HCT116 (cell line): ENCODE data around the gene NRTN. TPM values are rescaled to one million over a fixed set of nuclear protein-coding genes. Genes with fewer than 3 reads are reported as not detected.

Experiments
- ATAC-seq: fragments of 200-7000 bp; cut with Tn5 transposase; 2 replicates; pipeline ENCODE4 v1.9.1; 2020; ENCODE audit warnings: mild to moderate bottlenecking, moderate library complexity
- BruUV-seq: library from RNA; stranded (reverse); fragments of 400-500 nt; replicated peaks from 2 replicates; lab custom pipeline; 2021; lab: Mats Ljungman, UMichigan
- CTCF ChIA-PET: fragments of 300-600 bp; sonication (Branson Sonifier 250); formaldehyde crosslinking; loops from one replicate; lab custom pipeline; 2021; ENCODE audit warnings: antibody characterized with exemption; lab: Charles Lee
- POLR2A ChIA-PET: fragments of 300-600, 350-600 bp; sonication (Branson Sonifier 250); formaldehyde crosslinking; loops from one replicate; lab custom pipeline; 2021; ENCODE audit warnings: antibody characterized with exemption; lab: Charles Lee
- RAD21 ChIA-PET, 2 experiments: fragments of 300-600 bp; sonication (Branson Sonifier 250); formaldehyde crosslinking; loops; one replicate each; lab custom pipeline; 2023; ENCODE audit warnings: low total read pairs in 2 of 2; ENCODE audit not compliant: uncharacterized antibody in 2 of 2, unreplicated experiment in 2 of 2, low non-redundant PET in 1 of 2; lab: Charles Lee
- DNase-seq: peaks from one replicate; pipeline ENCODE4 v3.0.0-alpha.2; 2010; ENCODE audit warnings: low read depth, low spot score
- H2AFZ ChIP-seq: fragments of 200-600 bp; shearing (Covaris generic), sonication (generic); 2 replicates; pipeline ENCODE4 v1.6.1; 2017; ENCODE audit warnings: low read depth, mixed run types, mixed read lengths, antibody characterized with exemption, low read length; ENCODE audit not compliant: poor library complexity, severe bottlenecking
- H3K27ac ChIP-seq: 2 replicates; pipeline ENCODE4 v1.5.1; 2012; ENCODE audit warnings: low read depth, low read length
- H3K27me3 ChIP-seq: fragments of 200-600 bp; sonication (generic); 2 replicates; pipeline ENCODE4 v1.6.1; 2016; ENCODE audit warnings: mixed run types, low read length, mixed read lengths; ENCODE audit not compliant: insufficient read depth
- H3K36me3 ChIP-seq, 2 experiments: fragments of 200-500 bp in 1 of 2; fragments of 200-600 bp in 1 of 2; sonication (Bioruptor generic) in 1 of 2; sonication (generic) in 1 of 2; 2 replicates each; pipeline versions ENCODE4 v1.5.1 to v1.6.1; 2014 to 2016; ENCODE audit warnings: low read length in 2 of 2, inconsistent platforms in 1 of 2, mixed read lengths in 1 of 2, mixed run types in 1 of 2; ENCODE audit not compliant: insufficient read depth in 2 of 2, control insufficient read depth in 1 of 2
- H3K4me1 ChIP-seq, 2 experiments: fragments of 200-600 bp in 1 of 2; sonication (generic) in 1 of 2; 2 replicates each; pipeline versions ENCODE4 v1.5.1 to v1.6.1; 2012 to 2017; ENCODE audit warnings: low read length in 2 of 2, inconsistent platforms in 1 of 2, mild to moderate bottlenecking in 1 of 2, mixed read lengths in 1 of 2, mixed run types in 1 of 2, moderate library complexity in 1 of 2; ENCODE audit not compliant: insufficient read depth in 2 of 2, control insufficient read depth in 1 of 2
- H3K4me2 ChIP-seq: fragments of 200-600 bp; sonication (generic); 2 replicates; pipeline ENCODE4 v1.6.1; 2017; ENCODE audit warnings: mixed run types, low read length, mixed read lengths
- H3K4me3 ChIP-seq, 2 experiments: fragments of 200-600 bp in 1 of 2; sonication (generic) in 1 of 2; replicated peaks in 1 of 2; 2 replicates each; pipeline ENCODE4 v1.5.1; 2011 to 2016; ENCODE audit warnings: low read length in 2 of 2, control low read depth in 1 of 2, low read depth in 1 of 2, mild to moderate bottlenecking in 1 of 2, mixed read lengths in 1 of 2, mixed run types in 1 of 2
- H3K79me2 ChIP-seq: fragments of 200-600 bp; sonication (generic); 2 replicates; pipeline ENCODE4 v1.6.1; 2017; ENCODE audit warnings: mild to moderate bottlenecking, mixed run types, low read length, moderate library complexity, mixed read lengths; ENCODE audit not compliant: insufficient read depth
- H3K9ac ChIP-seq: fragments of 200-600 bp; sonication (generic); 2 replicates; pipeline ENCODE4 v1.6.1; 2016; ENCODE audit warnings: low read length, mixed read lengths
- H3K9me2 ChIP-seq: fragments of 200-600 bp; sonication (generic), shearing (Covaris generic); 2 replicates; pipeline ENCODE4 v1.6.1; 2017; ENCODE audit warnings: mixed run types, mild to moderate bottlenecking, moderate library complexity; ENCODE audit not compliant: insufficient read depth
- H3K9me3 ChIP-seq, 2 experiments: fragments of 200-500 bp in 1 of 2; fragments of 200-600 bp in 1 of 2; sonication (Bioruptor generic) in 1 of 2; sonication (generic) in 1 of 2; 2 replicates each; pipeline ENCODE4 v1.6.1; 2014 to 2017; ENCODE audit warnings: low read length in 2 of 2, mixed read lengths in 2 of 2, inconsistent platforms in 1 of 2, low read depth in 1 of 2, mild to moderate bottlenecking in 1 of 2, mixed run types in 1 of 2, moderate library complexity in 1 of 2; ENCODE audit not compliant: control insufficient read depth in 1 of 2, insufficient read depth in 1 of 2
- H4K20me1 ChIP-seq: fragments of 200-600 bp; sonication (generic), shearing (Covaris generic); 2 replicates; pipeline ENCODE4 v1.6.1; 2017; ENCODE audit warnings: mixed run types, mild to moderate bottlenecking, moderate library complexity; ENCODE audit not compliant: insufficient read depth
- CBX3 ChIP-seq: IDR thresholded peaks from 2 replicates; pipeline ENCODE4 v1.6.1; 2012; ENCODE audit warnings: low read depth
- CEBPB ChIP-seq: IDR thresholded peaks from 2 replicates; pipeline ENCODE4 v1.6.1; 2012; ENCODE audit warnings: low read depth
- EGR1 ChIP-seq: IDR thresholded peaks from 2 replicates; pipeline ENCODE4 v1.6.1; 2012; ENCODE audit warnings: low read depth
- ELF1 ChIP-seq: IDR thresholded peaks from 2 replicates; pipeline ENCODE4 v1.6.1; 2012; ENCODE audit warnings: low read depth, borderline replicate concordance
- EZH2 ChIP-seq: fragments of 200-600 bp; sonication (generic); IDR thresholded peaks from 2 replicates; pipeline ENCODE4 v1.6.1; 2017; ENCODE audit warnings: antibody characterized with exemption, mixed run types
- EZH2phosphoT487 ChIP-seq: fragments of 200-600 bp; IDR thresholded peaks from 2 replicates; pipeline ENCODE4 v1.6.1; 2018; ENCODE audit warnings: antibody characterized with exemption, borderline replicate concordance
- FOSL1 ChIP-seq: IDR thresholded peaks from 2 replicates; pipeline ENCODE4 v1.6.1; 2012; ENCODE audit warnings: low read depth
- JUND ChIP-seq: IDR thresholded peaks from 2 replicates; pipeline ENCODE4 v1.6.1; 2012
- POLR2A ChIP-seq: IDR thresholded peaks from 2 replicates; pipeline ENCODE4 v1.7.0; 2011; ENCODE audit warnings: borderline replicate concordance; ENCODE audit not compliant: insufficient read depth, insufficient read length; ENCODE audit errors: extremely low read depth
- POLR2AphosphoS5 ChIP-seq: IDR thresholded peaks from 2 replicates; pipeline ENCODE4 v1.6.1; 2011; ENCODE audit warnings: mild to moderate bottlenecking, low read depth, low read length, moderate library complexity
- RAD21 ChIP-seq: IDR thresholded peaks from 2 replicates; pipeline ENCODE4 v1.6.1; 2012; ENCODE audit warnings: low read depth, mild to moderate bottlenecking
- SP1 ChIP-seq: IDR thresholded peaks from 2 replicates; pipeline ENCODE4 v1.6.1; 2012; ENCODE audit warnings: low read depth
- SRF ChIP-seq: IDR thresholded peaks from 2 replicates; pipeline ENCODE4 v1.6.1; 2012; ENCODE audit warnings: low read depth
- TCF7L2 ChIP-seq: IDR thresholded peaks from 2 replicates; pipeline ENCODE4 v1.7.0; 2011; ENCODE audit warnings: borderline replicate concordance, inconsistent platforms; ENCODE audit not compliant: insufficient read depth, insufficient read length; ENCODE audit errors: extremely low read depth
- ZFX ChIP-seq: fragments of 450-650 bp; IDR thresholded peaks from 2 replicates; pipeline ENCODE4 v1.6.1; 2017
- ZNF274 ChIP-seq: fragments of 200-500 bp; sonication (Bioruptor generic); IDR thresholded peaks from 2 replicates; pipeline ENCODE4 v1.6.1; 2014; ENCODE audit warnings: mild to moderate bottlenecking, low read depth, low read length, inconsistent platforms
- intact Hi-C: fragments of 100-400 bp; cut with micrococcal nuclease; formaldehyde crosslinking; loops from 2 replicates; pipeline ENCODE4 v1.10.0; 2022
- total RNA-seq: library from RNA; stranded (reverse); gene quantifications from one replicate; pipeline ENCODE4 v1.2.1, GENCODE V29; 2021; ENCODE audit not compliant: unreplicated experiment
- TF ChIP-seq, protein P1 (sequence below): IDR thresholded peaks from 2 replicates; pipeline ENCODE4 v1.6.1; 2011; ENCODE audit warnings: mild to moderate bottlenecking, low read length, moderate library complexity; ENCODE audit not compliant: insufficient replicate concordance; ENCODE audit errors: extremely low read depth
- TF ChIP-seq, protein P2 (sequence below): IDR thresholded peaks from 2 replicates; pipeline ENCODE4 v1.6.1; 2012
- TF ChIP-seq, protein P3 (sequence below): IDR thresholded peaks from 2 replicates; pipeline ENCODE4 v1.6.1; 2012
- TF ChIP-seq, protein P4 (sequence below): IDR thresholded peaks from 2 replicates; pipeline ENCODE4 v1.6.1; 2012; ENCODE audit warnings: low read depth

The NRTN gene
- total RNA-seq, 1 experiment from 2014 or later: 11.5 TPM

DNA sequence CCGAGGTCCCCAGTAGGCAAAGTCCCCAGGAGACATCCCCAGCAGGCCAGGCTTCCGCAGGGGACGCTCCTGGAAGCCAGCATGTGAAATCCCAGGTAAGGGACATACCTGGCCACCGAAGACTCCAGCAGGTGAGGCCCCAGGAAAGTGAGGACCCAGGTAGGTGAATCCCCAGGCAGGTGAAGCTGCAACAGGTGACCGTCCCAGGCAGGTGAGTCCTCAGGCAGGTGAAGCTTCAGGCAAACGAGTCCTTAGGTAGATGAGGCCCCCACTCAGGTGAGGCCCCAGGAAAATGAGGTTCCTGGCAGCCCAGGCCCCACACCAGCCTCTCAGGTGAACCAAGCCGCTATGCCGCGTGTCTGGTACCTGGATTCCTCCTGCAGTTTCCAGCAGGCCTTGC is 26.3 kb downstream of the NRTN start:
- Histone ChIP-seq H3K4me2 (no peak overlapping the region), H3K4me1 (peaks cover 14 to 33% of the 10 kb centered on the region in 2 experiments), H3K27me3 (no peaks in the 10 kb centered on the region), H2AFZ (no peak overlapping the region), H3K79me2 (no peaks in the 10 kb centered on the region), H3K9me3 (no peaks in the 10 kb centered on the region), H3K9me2 (no peaks in the 10 kb centered on the region), H3K4me3 (no peak overlapping the region), H3K27ac (no peak overlapping the region), H3K9ac (no peak overlapping the region), H3K36me3 (no peaks in the 10 kb centered on the region), H4K20me1 (no peaks in the 10 kb centered on the region)
- ATAC-seq (no peak), DNase-seq (no peak)
- intact Hi-C loops: no loop called here
- POLR2A ChIA-PET: no interaction called here
- TF ChIP-seq TCF7L2 (no peak), EZH2phosphoT487 (no peak), EZH2 (no peak), SP1 (no peak), ELF1 (no peak), JUND (no peak), ZNF274 (no peak), FOSL1 (no peak), ZFX (no peak), POLR2A (no peak), SRF (no peak), POLR2AphosphoS5 (no peak), RAD21 (no peak), CBX3 (no peak), CEBPB (no peak), EGR1 (no peak)
- TF ChIP-seq, protein P1, sequence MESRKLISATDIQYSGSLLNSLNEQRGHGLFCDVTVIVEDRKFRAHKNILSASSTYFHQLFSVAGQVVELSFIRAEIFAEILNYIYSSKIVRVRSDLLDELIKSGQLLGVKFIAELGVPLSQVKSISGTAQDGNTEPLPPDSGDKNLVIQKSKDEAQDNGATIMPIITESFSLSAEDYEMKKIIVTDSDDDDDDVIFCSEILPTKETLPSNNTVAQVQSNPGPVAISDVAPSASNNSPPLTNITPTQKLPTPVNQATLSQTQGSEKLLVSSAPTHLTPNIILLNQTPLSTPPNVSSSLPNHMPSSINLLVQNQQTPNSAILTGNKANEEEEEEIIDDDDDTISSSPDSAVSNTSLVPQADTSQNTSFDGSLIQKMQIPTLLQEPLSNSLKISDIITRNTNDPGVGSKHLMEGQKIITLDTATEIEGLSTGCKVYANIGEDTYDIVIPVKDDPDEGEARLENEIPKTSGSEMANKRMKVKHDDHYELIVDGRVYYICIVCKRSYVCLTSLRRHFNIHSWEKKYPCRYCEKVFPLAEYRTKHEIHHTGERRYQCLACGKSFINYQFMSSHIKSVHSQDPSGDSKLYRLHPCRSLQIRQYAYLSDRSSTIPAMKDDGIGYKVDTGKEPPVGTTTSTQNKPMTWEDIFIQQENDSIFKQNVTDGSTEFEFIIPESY: no peak
- TF ChIP-seq, protein P2, sequence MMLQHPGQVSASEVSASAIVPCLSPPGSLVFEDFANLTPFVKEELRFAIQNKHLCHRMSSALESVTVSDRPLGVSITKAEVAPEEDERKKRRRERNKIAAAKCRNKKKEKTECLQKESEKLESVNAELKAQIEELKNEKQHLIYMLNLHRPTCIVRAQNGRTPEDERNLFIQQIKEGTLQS: no peak
- TF ChIP-seq, protein P3, sequence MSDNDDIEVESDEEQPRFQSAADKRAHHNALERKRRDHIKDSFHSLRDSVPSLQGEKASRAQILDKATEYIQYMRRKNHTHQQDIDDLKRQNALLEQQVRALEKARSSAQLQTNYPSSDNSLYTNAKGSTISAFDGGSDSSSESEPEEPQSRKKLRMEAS: no peak
- TF ChIP-seq, protein P4, sequence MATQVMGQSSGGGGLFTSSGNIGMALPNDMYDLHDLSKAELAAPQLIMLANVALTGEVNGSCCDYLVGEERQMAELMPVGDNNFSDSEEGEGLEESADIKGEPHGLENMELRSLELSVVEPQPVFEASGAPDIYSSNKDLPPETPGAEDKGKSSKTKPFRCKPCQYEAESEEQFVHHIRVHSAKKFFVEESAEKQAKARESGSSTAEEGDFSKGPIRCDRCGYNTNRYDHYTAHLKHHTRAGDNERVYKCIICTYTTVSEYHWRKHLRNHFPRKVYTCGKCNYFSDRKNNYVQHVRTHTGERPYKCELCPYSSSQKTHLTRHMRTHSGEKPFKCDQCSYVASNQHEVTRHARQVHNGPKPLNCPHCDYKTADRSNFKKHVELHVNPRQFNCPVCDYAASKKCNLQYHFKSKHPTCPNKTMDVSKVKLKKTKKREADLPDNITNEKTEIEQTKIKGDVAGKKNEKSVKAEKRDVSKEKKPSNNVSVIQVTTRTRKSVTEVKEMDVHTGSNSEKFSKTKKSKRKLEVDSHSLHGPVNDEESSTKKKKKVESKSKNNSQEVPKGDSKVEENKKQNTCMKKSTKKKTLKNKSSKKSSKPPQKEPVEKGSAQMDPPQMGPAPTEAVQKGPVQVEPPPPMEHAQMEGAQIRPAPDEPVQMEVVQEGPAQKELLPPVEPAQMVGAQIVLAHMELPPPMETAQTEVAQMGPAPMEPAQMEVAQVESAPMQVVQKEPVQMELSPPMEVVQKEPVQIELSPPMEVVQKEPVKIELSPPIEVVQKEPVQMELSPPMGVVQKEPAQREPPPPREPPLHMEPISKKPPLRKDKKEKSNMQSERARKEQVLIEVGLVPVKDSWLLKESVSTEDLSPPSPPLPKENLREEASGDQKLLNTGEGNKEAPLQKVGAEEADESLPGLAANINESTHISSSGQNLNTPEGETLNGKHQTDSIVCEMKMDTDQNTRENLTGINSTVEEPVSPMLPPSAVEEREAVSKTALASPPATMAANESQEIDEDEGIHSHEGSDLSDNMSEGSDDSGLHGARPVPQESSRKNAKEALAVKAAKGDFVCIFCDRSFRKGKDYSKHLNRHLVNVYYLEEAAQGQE: no peak
- CTCF ChIA-PET: no interaction called here
- BruUV-seq: no TSS peak
- RAD21 ChIA-PET: no interaction called here
